Measurements from ENCODE around the gene CHD1L. TPM values are rescaled to one million over a fixed set of nuclear protein-coding genes. Genes with fewer than 3 reads are reported as not detected.

CHD1L gene
- total RNA-seq, 2 experiments from 2014 or later = 22.0 to 22.8 TPM

DNA sequence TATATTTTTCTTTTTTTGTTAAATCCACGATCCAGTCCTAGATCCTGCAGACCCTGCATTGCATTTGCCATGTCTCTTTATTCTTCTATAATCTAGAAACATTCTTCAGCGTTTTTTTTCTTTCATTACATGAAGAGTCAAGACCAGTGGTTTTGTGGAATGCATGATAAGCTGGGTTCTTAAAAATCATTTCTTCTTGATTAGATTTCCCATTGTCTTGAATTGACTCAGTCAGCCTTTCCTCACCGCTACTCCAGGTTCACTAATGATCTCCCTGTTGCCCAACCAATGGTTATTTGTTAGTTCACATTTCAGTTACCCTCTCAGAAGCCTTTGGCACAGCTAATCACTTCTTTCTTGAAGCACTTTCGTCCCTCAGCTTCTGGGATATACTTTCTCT lies 25.2 kb downstream of the CHD1L start:
- peaks cover 45% of the 10 kb centered on the region for H3K36me3 ChIP-seq (ENCODE audit: insufficient read depth, low read length)
- CTCF ChIA-PET = no interaction called here
- DNase-seq (no peak), ATAC-seq (ENCODE audit: poor library complexity) (no peak)
- TF ChIP-seq, protein P1, sequence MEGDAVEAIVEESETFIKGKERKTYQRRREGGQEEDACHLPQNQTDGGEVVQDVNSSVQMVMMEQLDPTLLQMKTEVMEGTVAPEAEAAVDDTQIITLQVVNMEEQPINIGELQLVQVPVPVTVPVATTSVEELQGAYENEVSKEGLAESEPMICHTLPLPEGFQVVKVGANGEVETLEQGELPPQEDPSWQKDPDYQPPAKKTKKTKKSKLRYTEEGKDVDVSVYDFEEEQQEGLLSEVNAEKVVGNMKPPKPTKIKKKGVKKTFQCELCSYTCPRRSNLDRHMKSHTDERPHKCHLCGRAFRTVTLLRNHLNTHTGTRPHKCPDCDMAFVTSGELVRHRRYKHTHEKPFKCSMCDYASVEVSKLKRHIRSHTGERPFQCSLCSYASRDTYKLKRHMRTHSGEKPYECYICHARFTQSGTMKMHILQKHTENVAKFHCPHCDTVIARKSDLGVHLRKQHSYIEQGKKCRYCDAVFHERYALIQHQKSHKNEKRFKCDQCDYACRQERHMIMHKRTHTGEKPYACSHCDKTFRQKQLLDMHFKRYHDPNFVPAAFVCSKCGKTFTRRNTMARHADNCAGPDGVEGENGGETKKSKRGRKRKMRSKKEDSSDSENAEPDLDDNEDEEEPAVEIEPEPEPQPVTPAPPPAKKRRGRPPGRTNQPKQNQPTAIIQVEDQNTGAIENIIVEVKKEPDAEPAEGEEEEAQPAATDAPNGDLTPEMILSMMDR (IDR thresholded peaks at IDR 0.05) = no peak
- H3K4me1 ChIP-seq (ENCODE audit: insufficient read depth, low read length) = no peaks in the 10 kb centered on the region
- intact Hi-C loops (cut with DNase I, micrococcal nuclease) = no loop called here
- Mint-ChIP-seq H3K9me3 (no peaks in the 10 kb centered on the region), H3K27me3 (no peaks in the 10 kb centered on the region), H3K4me3 (no peak overlapping the region), H3K36me3 (ENCODE audit: low read depth) (peaks cover 92% of the 10 kb centered on the region), H3K4me1 (ENCODE audit: low read depth) (no peaks in the 10 kb centered on the region), H3K27ac (no peak overlapping the region)
- H3K9me3 ChIP-seq (ENCODE audit: control insufficient read depth in 1 of 2, insufficient read depth in 1 of 2, low read length in 2 of 2) = no peaks in the 10 kb centered on the region
- POLR2A ChIA-PET = no interaction called here
- no peak overlapping the region for H3K27ac ChIP-seq (ENCODE audit: low read depth in 1 of 2, low read length in 2 of 2)
- no peaks in the 10 kb centered on the region for H3K27me3 ChIP-seq (ENCODE audit: control insufficient read depth in 1 of 2, insufficient read depth in 2 of 2, low read length in 2 of 2)
- H3K4me3 ChIP-seq (ENCODE audit: low read length) = no peak overlapping the region

DNA sequence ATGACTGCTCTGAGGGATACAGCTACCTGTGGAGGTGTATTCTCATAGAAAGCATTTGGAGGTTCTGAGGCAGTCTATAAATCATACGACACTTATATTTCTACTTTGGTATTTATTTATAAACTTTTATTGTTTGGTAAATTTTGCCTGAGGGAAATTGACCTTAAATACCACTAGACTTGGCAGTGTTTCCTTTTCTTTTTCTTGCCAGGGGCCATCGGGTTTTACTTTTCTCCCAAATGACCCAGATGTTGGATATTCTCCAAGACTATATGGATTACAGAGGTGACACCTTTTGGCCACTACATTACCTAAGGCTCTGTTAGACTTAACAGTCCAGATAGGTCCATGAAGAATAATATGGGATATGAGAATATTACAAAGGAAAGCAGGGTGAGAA lies 28.2 kb downstream of the CHD1L start:
- Mint-ChIP-seq H3K4me3 (no peak overlapping the region), H3K4me1 (ENCODE audit: low read depth) (no peaks in the 10 kb centered on the region), H3K36me3 (ENCODE audit: low read depth) (peaks cover 86% of the 10 kb centered on the region), H3K27me3 (no peaks in the 10 kb centered on the region), H3K27ac (no peak overlapping the region), H3K9me3 (no peaks in the 10 kb centered on the region)
- Histone ChIP-seq H3K4me3 (ENCODE audit: low read length) (no peak overlapping the region), H3K27me3 (ENCODE audit: control insufficient read depth in 1 of 2, insufficient read depth in 2 of 2, low read length in 2 of 2) (no peaks in the 10 kb centered on the region), H3K9me3 (ENCODE audit: control insufficient read depth in 1 of 2, insufficient read depth in 1 of 2, low read length in 2 of 2) (no peaks in the 10 kb centered on the region), H3K36me3 (ENCODE audit: insufficient read depth, low read length) (peaks cover 44% of the 10 kb centered on the region), H3K4me1 (ENCODE audit: insufficient read depth, low read length) (no peaks in the 10 kb centered on the region), H3K27ac (ENCODE audit: low read depth in 1 of 2, low read length in 2 of 2) (no peak overlapping the region)
- ATAC-seq (ENCODE audit: poor library complexity) (no peak), DNase-seq (no peak)
- POLR2A ChIA-PET = no interaction called here
- intact Hi-C loops (cut with DNase I, micrococcal nuclease) = loop anchor here (5.0 to 10.0 kb wide), 2 partner anchors 357 to 374 kb away; no protein-coding TSS in a partner anchor
- TF ChIP-seq, protein P1 (IDR thresholded peaks at IDR 0.05) = no peak
- CTCF ChIA-PET = no interaction called here

- H3K27me3 Mint-ChIP-seq = no peaks in the 10 kb centered on the region
- H3K4me3 Mint-ChIP-seq = no peak overlapping the region
- intact Hi-C loops (cut with DNase I, micrococcal nuclease) = loop anchor here (2.0 to 10.0 kb wide), 3 partner anchors 355 to 621 kb away; no protein-coding TSS in a partner anchor
- Histone ChIP-seq H3K4me3 (ENCODE audit: low read length) (no peak overlapping the region), H3K4me1 (ENCODE audit: insufficient read depth, low read length) (no peaks in the 10 kb centered on the region), H3K27ac (ENCODE audit: low read depth in 1 of 2, low read length in 2 of 2) (no peak overlapping the region), H3K27me3 (ENCODE audit: control insufficient read depth in 1 of 2, insufficient read depth in 2 of 2, low read length in 2 of 2) (no peaks in the 10 kb centered on the region), H3K36me3 (ENCODE audit: insufficient read depth, low read length) (peaks cover 48% of the 10 kb centered on the region), H3K9me3 (ENCODE audit: control insufficient read depth in 1 of 2, insufficient read depth in 1 of 2, low read length in 2 of 2) (no peaks in the 10 kb centered on the region)
- ATAC-seq (ENCODE audit: poor library complexity) (no peak), DNase-seq (no peak)
- POLR2A ChIA-PET = no interaction called here
- H3K36me3 Mint-ChIP-seq (ENCODE audit: low read depth) = peaks cover 86% of the 10 kb centered on the region
- TF ChIP-seq, protein P1 (IDR thresholded peaks at IDR 0.05) = no peak
- H3K9me3 Mint-ChIP-seq = no peaks in the 10 kb centered on the region
- CTCF ChIA-PET = no interaction called here
- H3K27ac Mint-ChIP-seq = no peak overlapping the region
- H3K4me1 Mint-ChIP-seq (ENCODE audit: low read depth) = no peaks in the 10 kb centered on the region
Measured at GRCh38 chr1:147272042-147272441, 29.6 kb downstream of the CHD1L start.

Measured in CD4-positive, alpha-beta T cell (primary cell).